AG10803 (cell line): ENCODE measurements around the gene COL20A1.

Source experiments
- DNase-seq: peaks from one replicate; pipeline ENCODE4 v3.0.0; 2010; ENCODE audit warnings: low read depth
- H3K4me3 ChIP-seq: 2 replicates; pipeline ENCODE4 v1.5.1; 2011; ENCODE audit warnings: mild to moderate bottlenecking, low read length, control low read depth
- TF ChIP-seq, protein P1 (sequence below): conservative IDR thresholded peaks from 2 replicates; pipeline ENCODE4 v1.5.1; 2011; ENCODE audit warnings: mild to moderate bottlenecking, low read length, control low read depth, inconsistent platforms

Gene COL20A1

DNA sequence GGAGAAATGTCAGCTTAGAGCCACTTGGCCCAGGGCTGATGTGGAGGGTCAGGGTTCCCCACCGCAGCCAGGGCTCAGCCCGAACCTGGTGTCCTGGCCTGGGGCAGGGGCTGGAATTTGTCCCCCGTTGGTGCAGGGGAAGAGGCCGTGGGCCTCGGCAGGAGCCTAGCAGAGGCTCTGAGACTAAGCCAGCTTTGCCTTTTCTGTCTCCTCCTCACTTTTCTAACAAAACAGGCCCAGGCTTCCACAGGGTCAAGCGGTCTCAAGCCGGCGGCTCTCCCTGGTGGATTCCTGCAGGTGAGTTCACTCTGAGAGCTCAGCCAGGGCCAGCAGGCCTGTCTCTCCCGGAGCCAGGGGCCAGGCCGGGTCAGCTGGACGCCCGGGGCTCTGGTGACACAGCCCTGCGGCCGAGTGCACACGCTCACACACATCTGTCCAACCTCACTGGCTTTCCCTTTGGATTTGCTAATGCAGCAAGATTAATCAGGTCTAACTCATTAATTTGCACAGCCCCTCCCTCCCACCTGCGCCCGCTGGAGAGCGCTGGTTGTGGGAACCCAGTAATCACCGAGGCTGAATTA lies 71.1 kb downstream of the COL20A1 start:
- TF ChIP-seq, protein P1, sequence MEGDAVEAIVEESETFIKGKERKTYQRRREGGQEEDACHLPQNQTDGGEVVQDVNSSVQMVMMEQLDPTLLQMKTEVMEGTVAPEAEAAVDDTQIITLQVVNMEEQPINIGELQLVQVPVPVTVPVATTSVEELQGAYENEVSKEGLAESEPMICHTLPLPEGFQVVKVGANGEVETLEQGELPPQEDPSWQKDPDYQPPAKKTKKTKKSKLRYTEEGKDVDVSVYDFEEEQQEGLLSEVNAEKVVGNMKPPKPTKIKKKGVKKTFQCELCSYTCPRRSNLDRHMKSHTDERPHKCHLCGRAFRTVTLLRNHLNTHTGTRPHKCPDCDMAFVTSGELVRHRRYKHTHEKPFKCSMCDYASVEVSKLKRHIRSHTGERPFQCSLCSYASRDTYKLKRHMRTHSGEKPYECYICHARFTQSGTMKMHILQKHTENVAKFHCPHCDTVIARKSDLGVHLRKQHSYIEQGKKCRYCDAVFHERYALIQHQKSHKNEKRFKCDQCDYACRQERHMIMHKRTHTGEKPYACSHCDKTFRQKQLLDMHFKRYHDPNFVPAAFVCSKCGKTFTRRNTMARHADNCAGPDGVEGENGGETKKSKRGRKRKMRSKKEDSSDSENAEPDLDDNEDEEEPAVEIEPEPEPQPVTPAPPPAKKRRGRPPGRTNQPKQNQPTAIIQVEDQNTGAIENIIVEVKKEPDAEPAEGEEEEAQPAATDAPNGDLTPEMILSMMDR: no peak
- DNase-seq: no peak
- no peak overlapping the region for H3K4me3 ChIP-seq

DNA sequence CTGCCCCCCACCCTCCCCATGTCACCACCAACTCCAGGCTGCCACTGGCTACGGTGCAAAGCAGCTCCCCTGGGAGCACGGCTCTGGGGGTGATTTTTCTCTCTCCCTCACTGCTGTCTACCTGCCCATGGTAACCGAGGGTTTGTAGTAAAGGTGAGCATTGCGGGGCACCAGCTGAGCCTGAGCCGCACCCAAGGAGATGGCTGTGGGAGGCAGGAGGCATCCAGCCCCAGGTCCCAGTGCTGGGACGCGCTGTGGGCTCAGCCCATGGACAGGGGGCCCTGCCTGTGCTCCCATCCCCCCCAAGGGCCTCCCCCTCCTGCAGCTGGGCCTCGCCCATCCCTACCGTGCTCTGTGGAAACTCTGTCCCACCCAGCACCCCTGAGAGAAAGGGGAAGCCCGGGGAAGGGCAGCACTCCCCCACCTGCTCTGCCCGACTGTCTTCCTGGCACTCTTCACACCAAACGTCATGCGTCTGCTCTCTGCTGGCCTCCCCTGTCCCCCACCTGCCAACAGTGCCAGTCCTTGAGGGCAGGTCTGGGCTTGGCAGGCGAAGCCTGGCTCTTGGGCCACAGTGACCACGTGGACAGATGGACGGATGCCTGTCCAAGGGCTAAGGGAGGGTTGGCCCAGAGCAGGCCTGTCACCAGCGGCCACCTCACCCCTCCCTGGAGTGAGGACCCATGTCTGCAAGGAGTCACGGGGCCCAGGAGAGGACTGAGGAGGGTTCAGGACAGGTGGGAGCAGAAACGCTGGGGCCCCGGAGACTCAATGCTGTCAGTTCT lies 72.0 kb downstream of the COL20A1 start:
- DNase-seq: no peak
- no peak overlapping the region for H3K4me3 ChIP-seq
- TF ChIP-seq, protein P1: no peak

DNA sequence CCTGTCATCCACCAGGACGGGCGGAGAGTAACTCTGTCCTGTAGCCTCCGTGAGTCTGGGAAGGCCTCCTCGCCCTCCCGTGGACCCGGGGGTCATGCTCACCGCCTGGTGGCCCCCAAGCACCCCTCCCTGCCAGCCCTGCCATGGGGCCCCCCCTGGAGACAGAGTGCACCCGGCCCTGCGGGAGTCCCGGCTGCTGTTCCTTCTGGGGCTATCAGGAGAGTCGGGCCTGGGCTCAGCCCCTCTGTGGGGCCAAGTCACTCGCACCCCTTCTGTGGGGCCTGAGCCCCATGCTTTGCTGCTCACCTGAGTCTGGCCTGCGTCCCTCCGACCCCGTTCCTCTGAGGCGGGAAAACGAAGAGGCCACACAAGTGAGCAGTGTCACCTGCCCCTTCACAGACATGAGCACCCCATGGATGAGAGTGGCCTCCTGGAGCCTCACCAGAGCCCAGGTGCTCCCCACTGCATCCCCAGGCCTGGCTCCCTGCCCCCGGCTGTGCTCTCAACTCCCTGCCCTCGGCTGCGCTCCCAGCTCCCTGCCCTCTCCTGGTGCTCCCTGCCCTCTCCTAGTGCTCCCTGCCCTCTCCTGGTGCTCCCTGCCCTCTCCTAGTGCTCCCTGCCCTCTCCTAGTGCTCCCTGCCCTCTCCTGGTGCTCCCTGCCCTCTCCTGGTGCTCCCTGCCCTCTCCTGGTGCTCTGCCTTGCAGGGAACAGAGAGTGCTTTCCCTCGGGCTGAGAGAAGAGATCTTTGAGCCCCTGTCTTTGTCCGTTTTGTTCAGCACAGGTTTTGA lies 72.8 kb downstream of the COL20A1 start:
- no peak for DNase-seq
- TF ChIP-seq, protein P1: no peak

DNA sequence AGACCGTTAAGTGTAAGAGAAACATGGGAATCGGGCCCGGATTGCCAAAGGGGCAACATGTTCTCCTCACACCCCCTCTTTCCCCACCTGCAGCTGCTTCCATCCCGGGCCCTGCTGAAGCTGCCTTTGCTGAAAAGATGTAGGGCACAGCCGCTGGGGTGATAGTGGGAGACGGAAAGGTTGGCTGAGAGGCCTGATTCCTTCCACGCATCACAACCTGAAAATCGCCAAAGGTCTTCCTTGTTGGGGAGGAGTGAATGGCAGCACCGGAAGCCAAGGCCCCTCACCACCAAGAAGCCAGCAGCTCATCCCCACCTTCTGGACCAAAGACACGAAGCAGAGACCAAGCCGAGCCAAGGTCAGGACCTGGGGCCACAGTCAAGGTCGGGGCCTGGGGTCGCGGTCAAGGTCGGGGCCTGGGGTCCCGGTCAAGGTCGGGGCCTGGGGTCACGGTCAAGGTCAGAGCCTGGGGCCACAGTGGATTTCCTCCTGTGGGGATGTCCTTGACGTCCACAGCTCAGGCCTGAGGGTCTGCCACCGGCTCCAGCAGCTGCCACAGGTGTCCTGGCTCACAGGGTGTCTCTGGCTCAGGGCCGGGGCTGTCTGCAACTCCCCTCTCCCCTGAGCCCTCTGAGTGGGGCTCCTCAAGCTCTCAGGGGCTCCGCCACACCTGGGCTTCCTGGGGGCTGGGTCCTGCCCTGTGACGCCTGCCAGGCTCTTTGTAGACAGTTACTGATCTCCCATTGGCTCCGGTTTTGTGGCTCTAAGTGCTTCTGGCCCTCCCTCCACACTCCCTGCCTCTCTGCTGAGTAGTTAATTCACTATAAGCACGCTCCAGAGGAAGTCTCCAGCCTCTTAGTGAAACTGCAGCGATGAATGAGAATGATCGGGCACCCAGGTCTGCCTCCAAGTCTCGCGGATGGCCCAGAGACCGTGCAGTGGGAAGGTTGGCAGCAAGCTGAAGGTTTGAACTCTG lies 73.7 kb downstream of the COL20A1 start:
- no peak for DNase-seq

More for the DNA sequence above, 72.8 kb downstream of the COL20A1 start:
- no peak overlapping the region for H3K4me3 ChIP-seq

DNA sequence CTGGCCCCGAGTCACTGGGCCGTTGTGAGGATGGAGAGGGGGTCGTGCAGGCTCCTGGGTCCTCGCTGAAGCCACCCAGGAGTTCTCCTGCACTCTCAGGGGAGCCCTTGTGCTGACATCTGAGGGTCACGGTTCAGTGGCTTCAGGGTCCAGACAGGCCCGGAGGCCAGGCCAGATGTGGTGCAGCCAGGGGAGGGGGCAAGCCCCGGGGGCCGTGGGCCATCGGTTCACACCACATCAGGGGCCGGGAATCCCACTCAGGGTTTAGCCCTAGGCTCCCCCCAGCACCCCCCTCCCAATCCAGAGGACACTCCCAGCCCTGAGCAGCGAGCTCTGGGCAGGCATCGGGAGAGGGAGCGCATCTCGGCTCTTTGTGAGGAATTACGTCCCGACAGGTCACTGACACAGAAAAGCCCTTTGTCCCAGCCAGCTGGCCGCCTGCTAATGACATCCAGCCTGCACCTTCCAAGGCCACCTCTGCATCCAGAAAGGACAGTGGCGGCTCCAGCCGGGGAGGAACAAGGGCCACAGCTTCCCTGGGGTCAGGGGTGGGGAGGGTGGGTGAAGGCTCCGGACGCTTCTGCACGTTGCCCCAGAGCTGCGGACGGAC lies 74.6 kb downstream of the COL20A1 start:
- TF ChIP-seq, protein P1: no peak
- DNase-seq: no peak

More for the DNA sequence above, 73.7 kb downstream of the COL20A1 start:
- TF ChIP-seq, protein P1: no peak
- no peak overlapping the region for H3K4me3 ChIP-seq

DNA sequence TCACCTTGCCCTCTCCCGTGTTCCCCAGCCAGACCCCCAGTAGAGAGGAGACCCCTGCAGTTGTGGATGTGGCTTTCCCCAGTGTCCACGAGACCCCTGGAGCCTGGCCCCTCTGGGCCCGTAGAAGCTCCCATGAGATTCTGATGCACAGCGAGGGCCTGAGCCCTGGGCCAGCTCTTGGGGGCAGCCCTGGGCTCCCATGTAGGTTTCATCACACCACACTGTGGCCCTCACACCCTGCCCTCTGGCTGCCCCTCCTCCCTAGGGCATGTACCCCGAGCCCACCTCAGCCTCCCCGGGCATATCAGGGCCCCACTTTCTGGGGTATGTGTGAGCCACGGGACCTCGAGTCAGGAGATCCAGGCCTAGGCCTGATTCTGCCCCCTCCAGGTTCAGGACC lies 75.2 kb downstream of the COL20A1 start:
- TF ChIP-seq, protein P1: no peak
- no peak overlapping the region for H3K4me3 ChIP-seq
- DNase-seq: no peak

More for the DNA sequence above, 74.6 kb downstream of the COL20A1 start:
- H3K4me3 ChIP-seq: no peak overlapping the region
